ENCODE data around the gene CHD8. TPM values are rescaled to one million over a fixed set of nuclear protein-coding genes. Genes with fewer than 3 reads are reported as not detected.
"Not testable (repeated sequence)": the region's sequence is repeated elsewhere in the genome, so short reads cannot be mapped to it uniquely, and the experiment has no call there.

Gene CHD8
- polyA plus RNA-seq, 1 donor = 40.0 TPM

GRCh38 chr14:21486640-21487087 is 30.7 kb upstream of the CHD8 start:
- no peak for DNase-seq
- Histone ChIP-seq H3K4me1 (ENCODE audit: control insufficient read depth, insufficient read depth, low read length) (peaks cover 2% of the 10 kb centered on the region), H3K4me3 (ENCODE audit: low read length) (no peak overlapping the region), H3K27ac (ENCODE audit: low read length) (no peak overlapping the region), H3K9me3 (ENCODE audit: control insufficient read depth, low read depth, low read length) (no peaks in the 10 kb centered on the region), H3K36me3 (ENCODE audit: control insufficient read depth, insufficient read depth, low read length) (peaks cover 44% of the 10 kb centered on the region), H3K27me3 (ENCODE audit: control insufficient read depth, insufficient read depth, low read length) (no peaks in the 10 kb centered on the region)
- no CpG with 5 or more reads among the region's 1 CpG for WGBS (ENCODE audit: insufficient coverage, low lambda C conversion rate)

GRCh38 chr14:21476925-21477681 is 21.2 kb upstream of the CHD8 start, which contains the start of the genes RAB2B and TOX4:
RAB2B (minus strand) TSS chr14:21476959; CDS start chr14:21476872, 87 bp downstream.
TOX4 (plus strand) TSS chr14:21477195; CDS start chr14:21477279, 84 bp downstream.
- no CpG with 5 or more reads among the region's 49 CpGs for WGBS (ENCODE audit: insufficient coverage, low lambda C conversion rate)
- Histone ChIP-seq H3K4me3 (ENCODE audit: low read length) (peak within 1 kb of the TSS; percentile 94), H3K9me3 (ENCODE audit: control insufficient read depth, low read depth, low read length) (no peaks in the 10 kb centered on the region), H3K27me3 (ENCODE audit: control insufficient read depth, insufficient read depth, low read length) (no peaks in the 10 kb centered on the region), H3K36me3 (ENCODE audit: control insufficient read depth, insufficient read depth, low read length) (peaks cover 16% of the 10 kb centered on the region), H3K27ac (ENCODE audit: low read length) (peak within 1 kb of the TSS; percentile 85), H3K4me1 (ENCODE audit: control insufficient read depth, insufficient read depth, low read length) (peaks cover 2% of the 10 kb centered on the region)
- peak; percentile 99 for DNase-seq

GRCh38 chr14:21476523-21476924 is 20.6 kb upstream of the CHD8 start:
- H3K27me3 ChIP-seq (ENCODE audit: control insufficient read depth, insufficient read depth, low read length) = no peaks in the 10 kb centered on the region
- peaks cover 2% of the 10 kb centered on the region for H3K4me1 ChIP-seq (ENCODE audit: control insufficient read depth, insufficient read depth, low read length)
- H3K27ac ChIP-seq (ENCODE audit: low read length) = peak overlapping the region; percentile 84
- no peaks in the 10 kb centered on the region for H3K9me3 ChIP-seq (ENCODE audit: control insufficient read depth, low read depth, low read length)
- no CpG with 5 or more reads among the region's 27 CpGs for WGBS (ENCODE audit: insufficient coverage, low lambda C conversion rate)
- H3K4me3 ChIP-seq (ENCODE audit: low read length) = peak overlapping the region; percentile 94
- H3K36me3 ChIP-seq (ENCODE audit: control insufficient read depth, insufficient read depth, low read length) = peaks cover 16% of the 10 kb centered on the region
- no peak for DNase-seq

DNA sequence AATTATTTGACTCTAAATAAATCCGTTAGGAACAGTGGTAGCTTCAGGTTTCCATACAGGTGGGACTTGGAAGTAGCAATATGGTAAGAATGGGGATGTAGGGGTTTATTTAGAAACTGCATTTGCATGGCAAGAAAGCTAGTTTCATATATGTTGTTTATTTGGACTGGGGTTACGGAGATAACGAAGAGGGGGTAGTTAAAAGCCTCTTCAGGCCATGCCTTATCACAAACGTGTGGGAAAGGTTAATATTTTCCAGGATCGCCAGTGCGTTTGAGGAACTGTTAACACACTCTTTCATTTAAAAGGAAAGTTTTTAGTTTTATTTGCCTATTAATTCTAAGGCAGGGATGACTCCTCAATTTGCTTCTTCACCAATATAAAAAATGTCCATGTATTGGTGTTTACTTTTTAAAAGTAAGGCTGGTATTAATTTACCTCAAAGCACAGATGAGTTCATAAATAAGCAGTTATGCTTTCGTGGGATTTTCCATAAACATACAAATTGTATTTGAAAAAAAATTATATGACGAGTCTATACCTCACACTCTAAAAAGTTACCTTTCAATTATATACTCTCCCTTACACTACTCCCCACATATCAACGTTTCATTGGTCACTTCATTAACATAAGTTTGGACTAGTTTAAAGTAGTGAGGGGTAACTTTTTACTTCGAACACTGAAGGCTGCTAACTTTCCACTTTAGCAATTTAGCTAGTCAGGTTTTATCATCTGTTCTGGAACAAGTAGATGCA is 20.0 kb upstream of the CHD8 start:
- DNase-seq = peak in 1 of 2 donors; percentile 14
- WGBS (ENCODE audit: insufficient coverage, low lambda C conversion rate) = 0% methylated on average over 3 of the region's 10 CpGs
- Histone ChIP-seq H3K27me3 (ENCODE audit: control insufficient read depth, insufficient read depth, low read length) (no peaks in the 10 kb centered on the region), H3K4me1 (ENCODE audit: control insufficient read depth, insufficient read depth, low read length) (peaks cover 2% of the 10 kb centered on the region), H3K9me3 (ENCODE audit: control insufficient read depth, low read depth, low read length) (no peaks in the 10 kb centered on the region), H3K4me3 (ENCODE audit: low read length) (peak overlapping the region; percentile 94), H3K27ac (ENCODE audit: low read length) (peak overlapping the region; percentile 84), H3K36me3 (ENCODE audit: control insufficient read depth, insufficient read depth, low read length) (peaks cover 13% of the 10 kb centered on the region)

- Histone ChIP-seq H3K27me3 (ENCODE audit: control insufficient read depth, insufficient read depth, low read length) (no peaks in the 10 kb centered on the region), H3K27ac (ENCODE audit: low read length) (no peak overlapping the region), H3K9me3 (ENCODE audit: control insufficient read depth, low read depth, low read length) (no peaks in the 10 kb centered on the region), H3K4me3 (ENCODE audit: low read length) (no peak overlapping the region), H3K4me1 (ENCODE audit: control insufficient read depth, insufficient read depth, low read length) (no peaks in the 10 kb centered on the region), H3K36me3 (ENCODE audit: control insufficient read depth, insufficient read depth, low read length) (peaks cover 52% of the 10 kb centered on the region)
- WGBS (ENCODE audit: insufficient coverage, low lambda C conversion rate) = 80% methylated on average over 1 of the region's 1 CpG
- no peak for DNase-seq
These were observed 11.7 kb upstream of the CHD8 start for GRCh38 chr14:21467616-21468015.

DNA sequence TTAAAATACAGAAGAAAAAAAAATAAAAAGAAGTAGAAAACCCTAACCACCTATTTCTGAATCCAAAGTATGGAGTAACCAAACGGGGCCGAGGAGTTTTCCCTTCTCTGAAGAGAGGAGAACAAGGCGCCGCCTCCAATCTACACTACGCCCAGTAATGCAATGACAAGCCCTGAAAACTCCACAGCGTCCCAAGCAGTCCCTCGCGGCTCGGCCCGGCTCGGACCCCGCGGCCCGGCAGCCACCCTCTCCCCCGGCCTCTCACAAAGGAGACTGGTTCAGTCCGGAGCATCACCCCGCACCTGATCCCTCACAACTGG is 371 bp downstream of the CHD8 start:
- peak in 1 of 2 donors; percentile 9 for DNase-seq

DNA sequence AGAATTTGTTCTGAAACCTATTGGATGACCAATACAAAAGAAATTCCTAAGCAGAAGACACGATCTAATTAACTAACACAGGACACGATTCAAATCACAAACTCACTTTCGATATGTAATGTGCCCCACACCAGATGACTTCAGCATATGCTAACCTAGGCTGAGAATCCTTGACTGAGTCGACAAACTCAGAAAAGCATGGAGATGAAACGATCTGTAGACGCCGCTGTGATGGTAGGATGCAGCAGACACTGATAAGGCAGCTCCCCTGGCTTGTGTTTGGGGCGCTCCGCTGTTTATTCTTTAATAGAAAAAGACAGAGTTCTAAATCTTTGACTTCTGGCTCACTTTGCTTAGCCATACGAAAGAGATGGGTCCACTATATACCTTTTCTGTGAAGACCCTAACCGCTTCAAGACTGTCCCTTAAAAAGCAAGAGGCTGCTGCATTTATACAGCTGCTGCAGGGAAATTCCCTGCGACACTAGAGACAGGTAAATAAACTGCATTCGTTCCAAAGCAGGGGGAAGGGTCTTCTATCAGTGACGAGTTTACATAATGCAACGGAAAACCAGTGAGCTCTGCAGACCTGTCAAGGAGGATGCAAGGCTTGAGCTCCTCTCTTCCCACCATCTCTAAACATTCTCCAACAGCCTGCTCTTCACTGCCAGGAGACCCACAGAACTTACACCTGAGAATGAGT is 929 bp downstream of the CHD8 start:
- H3K4me1 ChIP-seq (ENCODE audit: control insufficient read depth, insufficient read depth, low read length) = peaks cover 5% of the 10 kb centered on the region
- H3K36me3 ChIP-seq (ENCODE audit: control insufficient read depth, insufficient read depth, low read length) = peaks cover 3% of the 10 kb centered on the region
- H3K9me3 ChIP-seq (ENCODE audit: control insufficient read depth, low read depth, low read length) = no peaks in the 10 kb centered on the region
- no CpG with 5 or more reads among the region's 15 CpGs for WGBS (ENCODE audit: insufficient coverage, low lambda C conversion rate)
- peak overlapping the region; percentile 75 for H3K4me3 ChIP-seq (ENCODE audit: low read length)
- peak in 1 of 2 donors; percentile 33 for DNase-seq
- H3K27me3 ChIP-seq (ENCODE audit: control insufficient read depth, insufficient read depth, low read length) = no peaks in the 10 kb centered on the region
- H3K27ac ChIP-seq (ENCODE audit: low read length) = peak overlapping the region; percentile 92

More for the DNA sequence above, 371 bp downstream of the CHD8 start:
- Histone ChIP-seq H3K9me3 (ENCODE audit: control insufficient read depth, low read depth, low read length) (no peaks in the 10 kb centered on the region), H3K27me3 (ENCODE audit: control insufficient read depth, insufficient read depth, low read length) (no peaks in the 10 kb centered on the region), H3K4me1 (ENCODE audit: control insufficient read depth, insufficient read depth, low read length) (peaks cover 5% of the 10 kb centered on the region), H3K4me3 (ENCODE audit: low read length) (peak overlapping the region; percentile 75), H3K27ac (ENCODE audit: low read length) (peak overlapping the region; percentile 92), H3K36me3 (ENCODE audit: control insufficient read depth, insufficient read depth, low read length) (peaks cover 3% of the 10 kb centered on the region)
- no CpG with 5 or more reads among the region's 17 CpGs for WGBS (ENCODE audit: insufficient coverage, low lambda C conversion rate)

DNA sequence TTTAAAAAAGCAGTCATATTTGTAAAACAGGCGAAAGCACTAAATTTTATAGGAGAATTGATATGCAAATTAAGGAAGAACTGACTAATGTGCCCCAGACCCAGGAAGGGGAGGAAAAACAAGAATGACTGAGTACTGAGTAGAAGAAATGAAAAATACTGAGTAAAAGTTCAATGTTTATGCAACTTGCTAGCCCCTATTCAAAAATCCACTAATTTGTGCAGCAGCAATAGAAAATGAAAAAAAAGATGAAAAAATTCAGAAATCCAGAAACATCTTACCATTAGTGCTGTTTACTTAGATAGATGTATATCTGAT is 6.1 kb downstream of the CHD8 start:
- Histone ChIP-seq H3K27me3 (ENCODE audit: control insufficient read depth, insufficient read depth, low read length) (no peaks in the 10 kb centered on the region), H3K9me3 (ENCODE audit: control insufficient read depth, low read depth, low read length) (no peaks in the 10 kb centered on the region), H3K27ac (ENCODE audit: low read length) (no peak overlapping the region), H3K4me1 (ENCODE audit: control insufficient read depth, insufficient read depth, low read length) (peaks cover 5% of the 10 kb centered on the region), H3K36me3 (ENCODE audit: control insufficient read depth, insufficient read depth, low read length) (peaks cover 3% of the 10 kb centered on the region), H3K4me3 (ENCODE audit: low read length) (no peak overlapping the region)
- no peak for DNase-seq
- 100% methylated on average over 1 of the region's 1 CpG for WGBS (ENCODE audit: insufficient coverage, low lambda C conversion rate)

- WGBS (ENCODE audit: insufficient coverage, low lambda C conversion rate) = no CpG with 5 or more reads among the region's 1 CpG
- not testable (repeated sequence) for H3K36me3 ChIP-seq (ENCODE audit: control insufficient read depth, insufficient read depth, low read length); H3K4me3 ChIP-seq (ENCODE audit: low read length); DNase-seq; H3K4me1 ChIP-seq (ENCODE audit: control insufficient read depth, insufficient read depth, low read length); H3K27ac ChIP-seq (ENCODE audit: low read length); H3K27me3 ChIP-seq (ENCODE audit: control insufficient read depth, insufficient read depth, low read length); H3K9me3 ChIP-seq (ENCODE audit: control insufficient read depth, low read depth, low read length)
These were observed 13.3 kb downstream of the CHD8 start for GRCh38 chr14:21442657-21443056.

GRCh38 chr14:21440859-21441258 is 15.1 kb downstream of the CHD8 start:
- Histone ChIP-seq H3K4me3 (ENCODE audit: low read length) (no peak overlapping the region), H3K36me3 (ENCODE audit: control insufficient read depth, insufficient read depth, low read length) (no peaks in the 10 kb centered on the region), H3K4me1 (ENCODE audit: control insufficient read depth, insufficient read depth, low read length) (peaks cover 4% of the 10 kb centered on the region), H3K27me3 (ENCODE audit: control insufficient read depth, insufficient read depth, low read length) (no peaks in the 10 kb centered on the region), H3K27ac (ENCODE audit: low read length) (no peak overlapping the region), H3K9me3 (ENCODE audit: control insufficient read depth, low read depth, low read length) (no peaks in the 10 kb centered on the region)
- DNase-seq = no peak

All from large intestine (tissue), 3 donors.